Upper lobe of left lung (tissue), 6 donors: ENCODE measurements around the gene MGAM2. TPM values are rescaled to one million over a fixed set of nuclear protein-coding genes. Genes with fewer than 3 reads are reported as not detected.
A peak's percentile ranks its signal among the peaks of the same experiment; 100 is the strongest.

ENCODE experiments used
- ATAC-seq, 2 donors: fragments of 200-7000 bp; cut with Tn5 transposase; one replicate each; pipeline ENCODE4 v1.9.1; 2022; ENCODE audit warnings: mild to moderate bottlenecking in 2 of 2, moderate library complexity in 2 of 2; ENCODE audit not compliant: low FRiP score in 2 of 2
- DNase-seq, 2 donors: peaks; one replicate each; pipeline ENCODE4 v3.0.0-alpha.2; 2019 to 2020
- H3K27ac ChIP-seq, 4 donors: fragments of 200-600 bp; sonication (generic); one replicate each; pipeline ENCODE4 v1.5.1; 2016 to 2019
- H3K27me3 ChIP-seq, 4 donors: fragments of 200-600 bp; sonication (generic); one replicate each; pipeline ENCODE4 v1.5.1; 2017 to 2019
- H3K36me3 ChIP-seq, 4 donors: fragments of 200-600 bp; sonication (generic); one replicate each; pipeline ENCODE4 v1.5.1; 2016 to 2019
- H3K4me1 ChIP-seq, 4 donors: fragments of 200-600 bp; sonication (generic); one replicate each; pipeline ENCODE4 v1.5.1; 2018 to 2019
- H3K4me3 ChIP-seq, 4 donors: fragments of 200-600 bp; sonication (generic); one replicate each; pipeline ENCODE4 v1.5.1; 2017 to 2019; ENCODE audit warnings: mild to moderate bottlenecking in 2 of 4, moderate library complexity in 1 of 4
- H3K9me3 ChIP-seq, 4 donors: fragments of 200-600 bp; sonication (generic); one replicate each; pipeline ENCODE4 v1.5.1; 2018 to 2019
- EP300 ChIP-seq, 4 donors: sonication (generic); formaldehyde crosslinking; IDR thresholded peaks; one replicate each; pipeline ENCODE4 v1.5.1; 2017; ENCODE audit warnings: antibody characterized with exemption in 4 of 4, control low read depth in 2 of 4
- POLR2A ChIP-seq, 4 donors: fragments of 450-650 bp; IDR thresholded peaks; one replicate each; pipeline ENCODE4 v1.5.1; 2016 to 2017; ENCODE audit warnings: antibody characterized with exemption in 4 of 4, mild to moderate bottlenecking in 2 of 4
- POLR2AphosphoS5 ChIP-seq, 2 donors: sonication (generic); formaldehyde crosslinking; IDR thresholded peaks; one replicate each; pipeline ENCODE4 v1.5.1; 2017; ENCODE audit warnings: antibody characterized with exemption in 2 of 2
- WGBS, 2 donors: methylation state at CpG; one replicate each; pipeline ENCODE4 v1.1.5; 2017 to 2018; 5-methylcytosine and 5-hydroxymethylcytosine counted together
- total RNA-seq, 6 donors: library from RNA; depleted of rRNA in 4 of 6; stranded (reverse); fragments of >200 nt in 4 of 6; gene quantifications; one replicate each; pipeline versions ENCODE4 v1.1.0 to v1.2.1, GENCODE V29; 2016 to 2021
- TF ChIP-seq, protein P1 (sequence below), 6 experiments: fragments of 450-650 bp in 4 of 6; fragments of 200-600 bp in 2 of 6; sonication (generic) in 2 of 6; IDR thresholded peaks; one replicate each; pipeline ENCODE4 v1.5.1; 2016 to 2019; ENCODE audit warnings: antibody characterized with exemption in 6 of 6
- donor health status: DM: no; HTN: no; CAD: no; lungs with moderate emphysema.
- donor health status: DM: no; HTN: yes; CAD: no; lungs with severe emphysema.

Gene MGAM2
- total RNA-seq, 6 donors from 2014 or later, result 0.43 to 1.6 (median 0.63) TPM

DNA sequence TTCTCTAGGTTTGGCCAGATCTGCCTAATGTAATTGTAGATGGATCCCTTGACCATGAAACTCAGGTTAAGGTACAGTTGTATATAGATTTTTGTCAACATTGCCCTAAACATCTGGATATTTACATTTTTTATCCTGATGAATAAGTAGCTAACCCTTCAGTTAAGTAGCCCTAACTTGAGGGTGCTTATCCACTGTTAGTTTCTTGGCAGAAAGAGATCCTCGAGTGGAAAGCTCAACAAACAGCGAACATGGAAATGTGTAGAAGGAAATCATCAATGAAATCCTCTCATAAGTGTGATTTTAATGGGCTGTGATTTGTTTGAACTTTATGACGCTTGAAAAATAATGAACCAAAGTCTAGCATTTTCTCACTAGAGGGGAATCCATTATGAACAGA is 73.6 kb downstream of the MGAM2 start:
- Histone ChIP-seq H3K4me1 (peaks cover 0 to 6% (median 0%) of the 10 kb centered on the region in 4 donors), H3K36me3 (no peaks in the 10 kb centered on the region), H3K9me3 (no peaks in the 10 kb centered on the region), H3K27me3 (no peaks in the 10 kb centered on the region), H3K4me3 (no peak overlapping the region), H3K27ac (no peak overlapping the region)
- WGBS, 2 donors, result 61 to 73% methylated on average over 3 of the region's 3 CpGs
- ATAC-seq (no peak), DNase-seq (no peak)
- TF ChIP-seq, protein P1, sequence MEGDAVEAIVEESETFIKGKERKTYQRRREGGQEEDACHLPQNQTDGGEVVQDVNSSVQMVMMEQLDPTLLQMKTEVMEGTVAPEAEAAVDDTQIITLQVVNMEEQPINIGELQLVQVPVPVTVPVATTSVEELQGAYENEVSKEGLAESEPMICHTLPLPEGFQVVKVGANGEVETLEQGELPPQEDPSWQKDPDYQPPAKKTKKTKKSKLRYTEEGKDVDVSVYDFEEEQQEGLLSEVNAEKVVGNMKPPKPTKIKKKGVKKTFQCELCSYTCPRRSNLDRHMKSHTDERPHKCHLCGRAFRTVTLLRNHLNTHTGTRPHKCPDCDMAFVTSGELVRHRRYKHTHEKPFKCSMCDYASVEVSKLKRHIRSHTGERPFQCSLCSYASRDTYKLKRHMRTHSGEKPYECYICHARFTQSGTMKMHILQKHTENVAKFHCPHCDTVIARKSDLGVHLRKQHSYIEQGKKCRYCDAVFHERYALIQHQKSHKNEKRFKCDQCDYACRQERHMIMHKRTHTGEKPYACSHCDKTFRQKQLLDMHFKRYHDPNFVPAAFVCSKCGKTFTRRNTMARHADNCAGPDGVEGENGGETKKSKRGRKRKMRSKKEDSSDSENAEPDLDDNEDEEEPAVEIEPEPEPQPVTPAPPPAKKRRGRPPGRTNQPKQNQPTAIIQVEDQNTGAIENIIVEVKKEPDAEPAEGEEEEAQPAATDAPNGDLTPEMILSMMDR (IDR thresholded peaks at IDR 0.05), result no peak
- TF ChIP-seq EP300 (IDR thresholded peaks at IDR 0.05), result no peak
- no peak for TF ChIP-seq POLR2A (IDR thresholded peaks at IDR 0.05)
- TF ChIP-seq POLR2AphosphoS5 (IDR thresholded peaks at IDR 0.05), result no peak

DNA sequence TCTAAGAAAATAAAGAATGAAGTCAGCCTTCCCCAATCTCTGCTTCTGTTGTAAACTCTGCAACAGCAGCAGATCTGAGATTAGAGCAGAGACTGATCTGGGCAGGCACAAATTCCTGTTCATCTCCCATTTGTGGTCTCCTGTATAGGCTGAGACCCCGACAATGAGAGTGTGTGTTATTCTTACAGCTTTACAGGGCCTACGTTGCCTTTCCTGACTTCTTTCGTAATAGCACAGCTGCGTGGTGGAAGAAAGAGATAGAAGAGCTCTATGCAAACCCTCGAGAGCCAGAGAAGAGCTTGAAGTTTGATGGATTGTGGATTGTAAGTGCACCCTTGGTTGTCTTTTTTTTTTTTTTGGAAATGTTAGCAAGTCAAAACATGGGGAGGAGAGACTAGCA is 74.3 kb downstream of the MGAM2 start:
- DNase-seq (no peak), ATAC-seq (no peak)
- Histone ChIP-seq H3K27me3 (no peaks in the 10 kb centered on the region), H3K4me1 (peaks cover 0 to 6% (median 0%) of the 10 kb centered on the region in 4 donors), H3K36me3 (no peaks in the 10 kb centered on the region), H3K4me3 (no peak overlapping the region), H3K27ac (no peak overlapping the region), H3K9me3 (no peaks in the 10 kb centered on the region)
- 36 to 41% methylated on average over 5 of the region's 5 CpGs for WGBS, 2 donors
- TF ChIP-seq EP300 (IDR thresholded peaks at IDR 0.05) (no peak), POLR2A (IDR thresholded peaks at IDR 0.05) (no peak), POLR2AphosphoS5 (IDR thresholded peaks at IDR 0.05) (no peak)
- TF ChIP-seq, protein P1 (IDR thresholded peaks at IDR 0.05), result no peak

DNA sequence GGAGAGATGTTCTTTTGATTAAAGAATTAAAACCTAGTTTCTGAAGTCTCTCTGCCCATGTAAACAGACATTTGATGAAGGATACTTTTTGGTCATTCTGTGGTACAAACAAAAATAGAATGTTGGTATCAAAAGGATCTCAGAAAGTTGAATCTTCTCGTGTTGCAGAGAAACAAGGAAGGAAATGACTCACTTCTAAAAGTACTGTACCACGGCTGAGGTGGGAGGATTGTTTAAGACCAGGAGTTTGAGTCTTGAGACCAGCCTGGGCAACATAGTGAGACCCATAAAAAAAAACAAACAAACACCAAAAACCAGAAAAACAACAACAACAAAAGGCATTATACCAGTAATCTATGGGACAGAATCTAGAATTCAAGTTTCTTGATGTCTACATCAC is 76.6 kb downstream of the MGAM2 start:
- 25 to 27% methylated on average over 2 of the region's 2 CpGs for WGBS, 2 donors
- DNase-seq (no peak), ATAC-seq (no peak)
- TF ChIP-seq POLR2A (IDR thresholded peaks at IDR 0.05), result no peak
- TF ChIP-seq, protein P1 (IDR thresholded peaks at IDR 0.05), result no peak
- Histone ChIP-seq H3K36me3 (no peaks in the 10 kb centered on the region), H3K4me1 (peaks cover 0 to 6% (median 0%) of the 10 kb centered on the region in 4 donors), H3K27ac (no peak overlapping the region), H3K4me3 (no peak overlapping the region), H3K27me3 (no peaks in the 10 kb centered on the region), H3K9me3 (no peaks in the 10 kb centered on the region)

DNA sequence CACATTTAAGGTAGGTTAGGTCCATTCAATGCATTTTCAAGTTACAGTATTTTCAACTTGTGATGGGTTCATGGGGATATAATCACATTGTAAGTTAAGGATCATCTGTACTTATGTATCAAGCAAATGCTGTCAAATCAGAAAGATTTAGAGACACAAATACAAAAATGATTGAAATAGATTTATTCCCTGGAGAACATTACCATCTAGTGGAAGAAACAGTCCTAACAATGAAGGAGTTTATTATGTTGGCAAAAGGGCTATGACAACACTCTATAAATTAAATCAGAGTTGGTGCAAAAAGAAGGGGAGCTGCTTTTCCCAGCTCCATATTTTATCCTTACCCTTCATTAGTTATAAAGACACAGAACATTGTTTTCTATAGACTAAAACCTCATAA is 77.3 kb downstream of the MGAM2 start:
- Histone ChIP-seq H3K4me3 (no peak overlapping the region), H3K4me1 (peaks cover 0 to 6% (median 0%) of the 10 kb centered on the region in 4 donors), H3K27ac (no peak overlapping the region), H3K36me3 (no peaks in the 10 kb centered on the region), H3K9me3 (no peaks in the 10 kb centered on the region), H3K27me3 (no peaks in the 10 kb centered on the region)
- DNase-seq (no peak), ATAC-seq (no peak)
- TF ChIP-seq EP300 (IDR thresholded peaks at IDR 0.05), result no peak
- TF ChIP-seq, protein P1 (IDR thresholded peaks at IDR 0.05), result peak in 3 of 6 experiments; percentile 28 to 54 (median 34)

DNA sequence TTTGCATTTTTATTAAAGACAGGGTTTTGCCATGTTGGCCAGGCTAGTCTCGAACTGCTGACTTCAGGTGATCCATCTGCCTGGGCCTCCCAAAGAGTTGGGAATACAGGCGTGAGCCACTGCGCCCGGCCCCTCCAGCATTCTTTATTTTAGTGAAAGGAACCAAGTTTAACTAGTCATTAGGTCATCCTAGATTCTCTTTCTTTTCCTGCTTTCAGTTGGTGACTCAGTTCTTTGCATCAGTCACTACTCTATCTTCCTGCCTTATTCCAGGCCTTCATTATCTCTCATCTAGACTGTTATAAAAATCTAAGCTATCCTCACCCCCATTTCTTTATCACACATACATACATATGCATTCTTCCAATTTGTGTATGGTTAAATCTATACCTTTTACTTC is 82.7 kb downstream of the MGAM2 start:
- no peak overlapping the region for H3K4me3 ChIP-seq
- H3K27ac ChIP-seq, result no peak overlapping the region
- TF ChIP-seq EP300 (IDR thresholded peaks at IDR 0.05) (no peak), POLR2A (IDR thresholded peaks at IDR 0.05) (no peak), POLR2AphosphoS5 (IDR thresholded peaks at IDR 0.05) (no peak)
- TF ChIP-seq, protein P1 (IDR thresholded peaks at IDR 0.05), result no peak
- no peaks in the 10 kb centered on the region for H3K9me3 ChIP-seq
- H3K36me3 ChIP-seq, result no peaks in the 10 kb centered on the region
- DNase-seq (no peak), ATAC-seq (no peak)
- no peaks in the 10 kb centered on the region for H3K27me3 ChIP-seq
- H3K4me1 ChIP-seq, result no peaks in the 10 kb centered on the region
- 94 to 95% methylated on average over 4 of the region's 4 CpGs for WGBS, 2 donors
